HG03196 (cell line): ENCODE results near the gene TP53I3.
A peak's percentile ranks its signal among the peaks of the same experiment; 100 is the strongest.
"Not testable (repeated sequence)": the region's sequence is repeated elsewhere in the genome, so short reads cannot be mapped to it uniquely, and the experiment has no call there.

Source experiments
- ATAC-seq: cut with Tn5 transposase; IDR thresholded peaks from one replicate; pipeline ENCODE4 v1.9.1; 2021; ENCODE audit not compliant: unreplicated experiment

The TP53I3 gene

GRCh38 chr2:24100732-24101131 is 16.1 kb upstream of the TP53I3 start:
- ATAC-seq = not testable (repeated sequence)

DNA sequence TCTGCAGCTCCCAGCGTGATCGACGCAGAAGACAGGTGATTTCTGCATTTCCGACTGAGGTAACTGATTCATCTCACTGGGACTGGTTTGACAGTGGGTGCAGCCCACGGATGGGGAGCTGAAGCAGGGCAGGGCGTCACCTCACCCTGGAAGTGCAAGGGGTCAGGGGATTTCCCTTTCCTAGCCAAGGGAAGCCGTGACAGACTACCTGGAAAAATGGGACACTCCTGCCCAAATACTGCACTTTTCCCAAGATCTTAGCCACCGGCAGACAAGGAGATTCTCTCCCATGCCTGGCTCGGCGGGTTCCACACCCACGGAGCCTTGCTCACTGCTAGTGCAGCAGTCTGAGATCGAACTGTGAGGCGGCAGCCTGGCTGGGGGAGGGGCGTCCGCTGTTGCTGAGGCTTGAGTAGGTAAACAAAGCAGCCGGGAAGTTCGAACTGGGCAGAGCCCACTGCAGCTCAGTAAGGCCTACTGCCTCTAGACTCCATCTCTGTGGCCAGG is 10.6 kb upstream of the TP53I3 start:
- not testable (repeated sequence) for ATAC-seq

GRCh38 chr2:24093270-24093669 is 8.6 kb upstream of the TP53I3 start:
- not testable (repeated sequence) for ATAC-seq

- ATAC-seq = no peak
Observed at GRCh38 chr2:24088821-24089359, 4.3 kb upstream of the TP53I3 start.

DNA sequence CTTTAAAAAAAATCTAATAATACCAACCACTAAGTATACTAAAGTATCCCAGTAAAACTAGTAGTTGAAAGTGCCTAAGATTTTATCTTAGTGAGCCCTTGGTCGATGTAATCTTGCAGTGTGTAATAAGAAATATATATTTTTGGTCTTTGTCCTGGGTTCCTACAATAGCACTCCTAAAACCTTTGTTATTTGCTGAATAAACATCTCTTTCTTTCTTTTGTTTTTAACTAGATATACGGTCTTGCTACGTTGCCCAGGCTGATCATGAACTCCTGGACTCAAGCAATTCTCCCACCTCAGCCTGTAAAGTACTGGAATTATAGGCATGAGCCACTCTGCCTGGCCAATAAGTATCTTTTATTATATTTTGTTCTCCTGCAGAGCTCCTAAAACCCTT is 2.4 kb upstream of the TP53I3 start:
- no peak for ATAC-seq

DNA sequence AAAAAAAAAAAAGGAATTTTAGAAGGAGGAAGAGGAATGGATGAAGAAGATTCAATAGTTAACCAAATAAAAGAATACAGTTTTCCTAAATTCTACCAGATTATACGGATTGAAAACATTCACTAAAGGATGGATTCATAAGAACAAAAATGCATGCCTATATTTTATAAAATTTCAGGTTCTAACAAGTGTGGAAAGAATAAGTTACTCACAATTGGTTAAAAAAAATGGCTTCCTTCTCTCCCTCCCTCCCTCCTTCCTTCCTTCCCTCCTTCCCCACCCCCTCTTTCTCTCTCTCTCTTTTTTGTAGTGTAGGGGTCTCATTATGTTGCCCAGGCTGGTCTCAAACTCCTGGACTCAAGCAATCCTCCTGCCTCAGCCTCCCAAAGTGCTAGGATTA is 1.6 kb upstream of the TP53I3 start:
- no peak for ATAC-seq

- ATAC-seq = no peak
Observed at GRCh38 chr2:24085200-24085489, 511 bp upstream of the TP53I3 start.

- ATAC-seq = peak; percentile 77
Observed at GRCh38 chr2:24083567-24084385, 858 bp downstream of the TP53I3 start.

DNA sequence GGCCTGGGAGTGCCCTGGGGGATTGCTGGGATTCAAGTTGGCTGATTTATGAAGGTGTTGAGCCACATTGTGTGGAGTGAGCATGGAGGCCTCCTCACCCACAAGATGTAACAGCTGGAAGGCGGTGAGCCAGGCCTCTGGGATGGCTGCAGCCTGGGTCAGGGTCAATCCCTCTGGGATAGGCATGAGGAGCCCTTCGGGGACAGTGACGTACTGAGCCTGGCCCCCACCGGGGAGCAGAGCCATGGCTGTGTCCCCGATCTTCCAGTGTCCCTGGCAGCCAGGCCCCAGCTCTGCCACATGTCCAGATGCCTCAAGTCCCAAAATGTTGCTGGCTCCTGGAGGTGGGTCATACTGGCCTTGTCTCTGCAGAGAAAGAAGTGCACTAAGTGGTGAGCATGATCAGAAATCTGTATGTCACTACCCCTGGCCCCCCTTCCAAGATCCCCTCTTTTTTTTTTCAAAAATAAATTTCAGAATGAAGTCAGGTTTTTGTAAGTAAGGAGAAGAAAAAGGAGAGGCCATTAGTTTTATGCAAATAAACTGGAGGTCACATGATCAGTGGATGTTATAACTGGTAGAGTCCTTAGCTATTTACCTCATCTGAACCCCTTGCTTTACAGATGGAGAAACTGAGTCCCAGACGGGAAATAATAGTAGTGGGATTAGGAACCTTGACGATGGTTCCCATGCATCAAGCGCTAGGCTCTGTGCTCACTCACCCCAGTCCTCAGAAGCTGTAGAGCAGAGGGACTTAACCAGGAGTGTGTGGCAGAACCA is 1.7 kb downstream of the TP53I3 start:
- ATAC-seq = no peak

- no peak for ATAC-seq
Observed at GRCh38 chr2:24080701-24081100, 3.9 kb downstream of the TP53I3 start.

GRCh38 chr2:24077879-24078278 is 6.8 kb downstream of the TP53I3 start:
- no peak for ATAC-seq

GRCh38 chr2:24077535-24077877 is 7.1 kb downstream of the TP53I3 start:
- no peak for ATAC-seq

DNA sequence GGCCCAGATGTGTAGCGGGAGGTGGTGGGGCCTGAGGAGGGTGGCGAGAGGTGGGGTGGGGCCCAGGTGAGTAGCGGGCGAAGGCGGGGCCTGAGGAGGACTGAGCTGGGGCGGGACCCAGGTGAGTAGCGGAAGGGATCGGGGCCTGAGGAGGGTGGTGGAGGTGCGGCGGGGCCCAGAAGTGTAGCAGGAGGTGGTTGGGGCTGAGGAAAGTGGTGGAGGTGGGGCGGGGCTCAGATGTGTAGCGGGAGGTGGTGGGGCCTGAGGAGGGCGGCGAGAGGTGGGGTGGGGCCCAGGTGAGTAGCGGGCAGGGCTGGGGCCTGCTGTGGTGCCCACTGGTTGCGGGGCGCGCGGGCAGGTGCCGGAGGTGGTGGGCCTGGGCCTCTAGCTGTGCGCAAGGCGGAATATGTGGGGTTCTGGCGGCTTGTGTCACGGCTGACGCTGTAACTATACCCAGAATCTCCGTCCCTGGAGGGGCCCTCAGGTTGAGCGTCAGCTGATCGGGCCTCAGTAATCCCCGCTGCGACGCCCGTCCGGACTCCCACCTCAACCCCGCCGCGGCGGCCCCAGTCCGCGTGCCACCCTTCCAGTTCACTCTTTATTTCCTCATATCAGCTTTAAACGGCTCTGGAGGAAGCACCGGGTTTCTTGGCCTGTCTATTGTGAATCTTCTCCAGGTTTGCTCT is 7.6 kb downstream of the TP53I3 start:
- peak; percentile 4 for ATAC-seq

GRCh38 chr2:24075915-24076848 is 8.5 kb downstream of the TP53I3 start, which contains the start of gene SF3B6:
TSS of gene SF3B6 (minus strand) at chr2:24076326. CDS start at chr2:24076229, 97 bp downstream.
- peak; percentile 93 for ATAC-seq

GRCh38 chr2:24075259-24075658 is 9.4 kb downstream of the TP53I3 start:
- ATAC-seq = no peak

DNA sequence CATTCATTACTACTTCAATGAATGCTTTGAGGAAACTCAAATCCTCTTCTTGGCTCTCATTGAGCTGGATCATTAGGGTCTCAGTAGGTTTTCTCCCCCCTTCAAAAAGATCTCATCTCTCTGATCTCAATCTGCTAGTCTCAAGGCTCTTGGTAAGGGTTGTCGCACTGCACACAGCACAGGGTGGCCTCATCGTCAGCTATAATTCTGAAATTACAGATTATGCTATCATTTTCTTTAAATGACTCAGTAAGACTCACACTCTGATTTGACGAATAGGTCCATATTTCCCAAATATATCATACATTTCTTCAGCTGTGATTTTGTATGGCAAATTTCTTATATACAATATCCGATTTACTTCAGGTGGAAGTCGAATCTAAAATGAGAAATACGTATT is 10.8 kb downstream of the TP53I3 start:
- ATAC-seq = no peak

- ATAC-seq = no peak
Observed at GRCh38 chr2:24072259-24072658, 12.4 kb downstream of the TP53I3 start.

DNA sequence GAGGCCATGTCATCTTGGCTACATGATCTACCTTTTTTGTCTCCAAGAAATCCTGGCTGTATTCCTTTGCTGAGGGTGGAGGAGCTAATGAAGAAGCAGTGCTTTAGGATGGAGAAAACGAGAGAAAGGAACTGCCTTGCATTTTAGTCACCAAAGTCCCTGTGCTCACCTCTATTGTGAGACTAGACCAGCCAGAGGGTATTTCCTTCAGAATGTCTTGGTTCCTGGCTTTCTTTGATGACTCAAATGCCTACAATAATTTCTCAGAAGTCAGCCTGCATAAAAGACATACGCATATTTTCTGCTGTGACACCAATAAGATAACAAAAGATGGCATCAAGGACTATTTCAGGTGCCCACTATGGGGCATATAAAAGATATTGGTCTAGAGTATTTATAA is 19.3 kb downstream of the TP53I3 start:
- ATAC-seq = no peak

- no peak for ATAC-seq
Observed at GRCh38 chr2:24058564-24059271, 25.9 kb downstream of the TP53I3 start.

- ATAC-seq = no peak
Observed at GRCh38 chr2:24055750-24056149, 28.9 kb downstream of the TP53I3 start.
